Measurements from ENCODE around the gene SORCS3.

GRCh38 chr10:104780165-104780564, 139.1 kb downstream of the SORCS3 start:
- TF ChIP-seq, protein P1, sequence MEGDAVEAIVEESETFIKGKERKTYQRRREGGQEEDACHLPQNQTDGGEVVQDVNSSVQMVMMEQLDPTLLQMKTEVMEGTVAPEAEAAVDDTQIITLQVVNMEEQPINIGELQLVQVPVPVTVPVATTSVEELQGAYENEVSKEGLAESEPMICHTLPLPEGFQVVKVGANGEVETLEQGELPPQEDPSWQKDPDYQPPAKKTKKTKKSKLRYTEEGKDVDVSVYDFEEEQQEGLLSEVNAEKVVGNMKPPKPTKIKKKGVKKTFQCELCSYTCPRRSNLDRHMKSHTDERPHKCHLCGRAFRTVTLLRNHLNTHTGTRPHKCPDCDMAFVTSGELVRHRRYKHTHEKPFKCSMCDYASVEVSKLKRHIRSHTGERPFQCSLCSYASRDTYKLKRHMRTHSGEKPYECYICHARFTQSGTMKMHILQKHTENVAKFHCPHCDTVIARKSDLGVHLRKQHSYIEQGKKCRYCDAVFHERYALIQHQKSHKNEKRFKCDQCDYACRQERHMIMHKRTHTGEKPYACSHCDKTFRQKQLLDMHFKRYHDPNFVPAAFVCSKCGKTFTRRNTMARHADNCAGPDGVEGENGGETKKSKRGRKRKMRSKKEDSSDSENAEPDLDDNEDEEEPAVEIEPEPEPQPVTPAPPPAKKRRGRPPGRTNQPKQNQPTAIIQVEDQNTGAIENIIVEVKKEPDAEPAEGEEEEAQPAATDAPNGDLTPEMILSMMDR (IDR thresholded peaks at IDR 0.05): no peak
- TF ChIP-seq, protein P2, sequence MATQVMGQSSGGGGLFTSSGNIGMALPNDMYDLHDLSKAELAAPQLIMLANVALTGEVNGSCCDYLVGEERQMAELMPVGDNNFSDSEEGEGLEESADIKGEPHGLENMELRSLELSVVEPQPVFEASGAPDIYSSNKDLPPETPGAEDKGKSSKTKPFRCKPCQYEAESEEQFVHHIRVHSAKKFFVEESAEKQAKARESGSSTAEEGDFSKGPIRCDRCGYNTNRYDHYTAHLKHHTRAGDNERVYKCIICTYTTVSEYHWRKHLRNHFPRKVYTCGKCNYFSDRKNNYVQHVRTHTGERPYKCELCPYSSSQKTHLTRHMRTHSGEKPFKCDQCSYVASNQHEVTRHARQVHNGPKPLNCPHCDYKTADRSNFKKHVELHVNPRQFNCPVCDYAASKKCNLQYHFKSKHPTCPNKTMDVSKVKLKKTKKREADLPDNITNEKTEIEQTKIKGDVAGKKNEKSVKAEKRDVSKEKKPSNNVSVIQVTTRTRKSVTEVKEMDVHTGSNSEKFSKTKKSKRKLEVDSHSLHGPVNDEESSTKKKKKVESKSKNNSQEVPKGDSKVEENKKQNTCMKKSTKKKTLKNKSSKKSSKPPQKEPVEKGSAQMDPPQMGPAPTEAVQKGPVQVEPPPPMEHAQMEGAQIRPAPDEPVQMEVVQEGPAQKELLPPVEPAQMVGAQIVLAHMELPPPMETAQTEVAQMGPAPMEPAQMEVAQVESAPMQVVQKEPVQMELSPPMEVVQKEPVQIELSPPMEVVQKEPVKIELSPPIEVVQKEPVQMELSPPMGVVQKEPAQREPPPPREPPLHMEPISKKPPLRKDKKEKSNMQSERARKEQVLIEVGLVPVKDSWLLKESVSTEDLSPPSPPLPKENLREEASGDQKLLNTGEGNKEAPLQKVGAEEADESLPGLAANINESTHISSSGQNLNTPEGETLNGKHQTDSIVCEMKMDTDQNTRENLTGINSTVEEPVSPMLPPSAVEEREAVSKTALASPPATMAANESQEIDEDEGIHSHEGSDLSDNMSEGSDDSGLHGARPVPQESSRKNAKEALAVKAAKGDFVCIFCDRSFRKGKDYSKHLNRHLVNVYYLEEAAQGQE (IDR thresholded peaks at IDR 0.05; ENCODE audit: insufficient read depth in 1 of 2, low read depth in 2 of 2, low read length in 1 of 2): no peak
- no peak for TF ChIP-seq SIN3A (IDR thresholded peaks at IDR 0.05; ENCODE audit: borderline replicate concordance, insufficient read depth, low read depth, low read length)
